HCT116 (cell line): ENCODE data around the gene CNTNAP3. TPM values are rescaled to one million over a fixed set of nuclear protein-coding genes. Genes with fewer than 3 reads are reported as not detected.
"Not testable (repeated sequence)": the region's sequence is repeated elsewhere in the genome, so short reads cannot be mapped to it uniquely, and the experiment has no call there.

Experiments
- ATAC-seq: fragments of 200-7000 bp; cut with Tn5 transposase; 2 replicates; pipeline ENCODE4 v1.9.1; 2020; ENCODE audit warnings: mild to moderate bottlenecking, moderate library complexity
- BruUV-seq: library from RNA; stranded (reverse); fragments of 400-500 nt; replicated peaks from 2 replicates; lab custom pipeline; 2021; lab: Mats Ljungman, UMichigan
- CTCF ChIA-PET: fragments of 300-600 bp; sonication (Branson Sonifier 250); formaldehyde crosslinking; loops from one replicate; lab custom pipeline; 2021; ENCODE audit warnings: antibody characterized with exemption; lab: Charles Lee
- POLR2A ChIA-PET: fragments of 300-600, 350-600 bp; sonication (Branson Sonifier 250); formaldehyde crosslinking; loops from one replicate; lab custom pipeline; 2021; ENCODE audit warnings: antibody characterized with exemption; lab: Charles Lee
- RAD21 ChIA-PET, 2 experiments: fragments of 300-600 bp; sonication (Branson Sonifier 250); formaldehyde crosslinking; loops; one replicate each; lab custom pipeline; 2023; ENCODE audit warnings: low total read pairs in 2 of 2; ENCODE audit not compliant: uncharacterized antibody in 2 of 2, unreplicated experiment in 2 of 2, low non-redundant PET in 1 of 2; lab: Charles Lee
- DNase-seq: peaks from one replicate; pipeline ENCODE4 v3.0.0-alpha.2; 2010; ENCODE audit warnings: low read depth, low spot score
- H2AFZ ChIP-seq: fragments of 200-600 bp; shearing (Covaris generic), sonication (generic); 2 replicates; pipeline ENCODE4 v1.6.1; 2017; ENCODE audit warnings: low read depth, mixed run types, mixed read lengths, antibody characterized with exemption, low read length; ENCODE audit not compliant: poor library complexity, severe bottlenecking
- H3K27ac ChIP-seq: 2 replicates; pipeline ENCODE4 v1.5.1; 2012; ENCODE audit warnings: low read depth, low read length
- H3K27me3 ChIP-seq: fragments of 200-600 bp; sonication (generic); 2 replicates; pipeline ENCODE4 v1.6.1; 2016; ENCODE audit warnings: mixed run types, low read length, mixed read lengths; ENCODE audit not compliant: insufficient read depth
- H3K36me3 ChIP-seq, 2 experiments: fragments of 200-500 bp in 1 of 2; fragments of 200-600 bp in 1 of 2; sonication (Bioruptor generic) in 1 of 2; sonication (generic) in 1 of 2; 2 replicates each; pipeline versions ENCODE4 v1.5.1 to v1.6.1; 2014 to 2016; ENCODE audit warnings: low read length in 2 of 2, inconsistent platforms in 1 of 2, mixed read lengths in 1 of 2, mixed run types in 1 of 2; ENCODE audit not compliant: insufficient read depth in 2 of 2, control insufficient read depth in 1 of 2
- H3K4me1 ChIP-seq, 2 experiments: fragments of 200-600 bp in 1 of 2; sonication (generic) in 1 of 2; 2 replicates each; pipeline versions ENCODE4 v1.5.1 to v1.6.1; 2012 to 2017; ENCODE audit warnings: low read length in 2 of 2, inconsistent platforms in 1 of 2, mild to moderate bottlenecking in 1 of 2, mixed read lengths in 1 of 2, mixed run types in 1 of 2, moderate library complexity in 1 of 2; ENCODE audit not compliant: insufficient read depth in 2 of 2, control insufficient read depth in 1 of 2
- H3K4me2 ChIP-seq: fragments of 200-600 bp; sonication (generic); 2 replicates; pipeline ENCODE4 v1.6.1; 2017; ENCODE audit warnings: mixed run types, low read length, mixed read lengths
- H3K4me3 ChIP-seq, 2 experiments: fragments of 200-600 bp in 1 of 2; sonication (generic) in 1 of 2; replicated peaks in 1 of 2; 2 replicates each; pipeline ENCODE4 v1.5.1; 2011 to 2016; ENCODE audit warnings: low read length in 2 of 2, control low read depth in 1 of 2, low read depth in 1 of 2, mild to moderate bottlenecking in 1 of 2, mixed read lengths in 1 of 2, mixed run types in 1 of 2
- H3K79me2 ChIP-seq: fragments of 200-600 bp; sonication (generic); 2 replicates; pipeline ENCODE4 v1.6.1; 2017; ENCODE audit warnings: mild to moderate bottlenecking, mixed run types, low read length, moderate library complexity, mixed read lengths; ENCODE audit not compliant: insufficient read depth
- H3K9ac ChIP-seq: fragments of 200-600 bp; sonication (generic); 2 replicates; pipeline ENCODE4 v1.6.1; 2016; ENCODE audit warnings: low read length, mixed read lengths
- H3K9me2 ChIP-seq: fragments of 200-600 bp; sonication (generic), shearing (Covaris generic); 2 replicates; pipeline ENCODE4 v1.6.1; 2017; ENCODE audit warnings: mixed run types, mild to moderate bottlenecking, moderate library complexity; ENCODE audit not compliant: insufficient read depth
- H3K9me3 ChIP-seq, 2 experiments: fragments of 200-500 bp in 1 of 2; fragments of 200-600 bp in 1 of 2; sonication (Bioruptor generic) in 1 of 2; sonication (generic) in 1 of 2; 2 replicates each; pipeline ENCODE4 v1.6.1; 2014 to 2017; ENCODE audit warnings: low read length in 2 of 2, mixed read lengths in 2 of 2, inconsistent platforms in 1 of 2, low read depth in 1 of 2, mild to moderate bottlenecking in 1 of 2, mixed run types in 1 of 2, moderate library complexity in 1 of 2; ENCODE audit not compliant: control insufficient read depth in 1 of 2, insufficient read depth in 1 of 2
- H4K20me1 ChIP-seq: fragments of 200-600 bp; sonication (generic), shearing (Covaris generic); 2 replicates; pipeline ENCODE4 v1.6.1; 2017; ENCODE audit warnings: mixed run types, mild to moderate bottlenecking, moderate library complexity; ENCODE audit not compliant: insufficient read depth
- CBX3 ChIP-seq: IDR thresholded peaks from 2 replicates; pipeline ENCODE4 v1.6.1; 2012; ENCODE audit warnings: low read depth
- CTCF ChIP-seq, 3 experiments: fragments of 200-600 bp in 1 of 3; sonication (generic) in 1 of 3; IDR thresholded peaks in 2 of 3; conservative IDR thresholded peaks in 1 of 3; 2 replicates each; pipeline ENCODE4 v1.5.1; 2012 to 2017; ENCODE audit warnings: low read depth in 2 of 3, low read length in 2 of 3, antibody characterized with exemption in 1 of 3, borderline replicate concordance in 1 of 3, control low read depth in 1 of 3, mild to moderate bottlenecking in 1 of 3, mixed read lengths in 1 of 3, mixed run types in 1 of 3, moderate library complexity in 1 of 3; ENCODE audit not compliant: insufficient read depth in 1 of 3
- intact Hi-C: fragments of 100-400 bp; cut with micrococcal nuclease; formaldehyde crosslinking; loops from 2 replicates; pipeline ENCODE4 v1.10.0; 2022
- total RNA-seq: library from RNA; stranded (reverse); gene quantifications from one replicate; pipeline ENCODE4 v1.2.1, GENCODE V29; 2021; ENCODE audit not compliant: unreplicated experiment

CNTNAP3 gene
- total RNA-seq, 1 experiment from 2014 or later = 14.8 TPM

- Histone ChIP-seq H4K20me1 (no peaks in the 10 kb centered on the region), H3K9me2 (no peaks in the 10 kb centered on the region), H2AFZ (no peak overlapping the region), H3K27ac (no peak overlapping the region), H3K36me3 (no peaks in the 10 kb centered on the region; a peak in 1 of 4 replicates), H3K4me2 (no peak overlapping the region), H3K27me3 (no peaks in the 10 kb centered on the region), H3K4me1 (no peaks in the 10 kb centered on the region), H3K9ac (no peak overlapping the region), H3K9me3 (no peaks in the 10 kb centered on the region), H3K79me2 (no peaks in the 10 kb centered on the region), H3K4me3 (no peak overlapping the region)
- BruUV-seq = no TSS peak
- ATAC-seq (no peak), DNase-seq (no peak)
- POLR2A ChIA-PET = no interaction called here
- CTCF ChIA-PET = no interaction called here
- TF ChIP-seq CTCF (IDR thresholded peaks at IDR 0.05 in 2 of 3, conservative IDR thresholded peaks at IDR 0.05 in 1 of 3; ENCODE audit: borderline replicate concordance in 1 of 3, insufficient read depth in 1 of 3, low read depth in 2 of 3, low read length in 2 of 3) (no peak), CBX3 (no peak)
- intact Hi-C loops = no loop called here
- RAD21 ChIA-PET = no interaction called here
These were observed 179.8 kb downstream of the CNTNAP3 start for GRCh38 chr9:39108145-39108544.

- H2AFZ ChIP-seq, H3K4me3 ChIP-seq, H3K9ac ChIP-seq, H3K36me3 ChIP-seq, H3K27me3 ChIP-seq, H3K9me2 ChIP-seq, BruUV-seq, CTCF ChIA-PET, H3K4me1 ChIP-seq, RAD21 ChIA-PET, DNase-seq, H3K27ac ChIP-seq, H3K9me3 ChIP-seq, H4K20me1 ChIP-seq, H3K4me2 ChIP-seq, H3K79me2 ChIP-seq, POLR2A ChIA-PET: not testable (repeated sequence)
- ATAC-seq = 0 out of 2 replicates have a peak, but pooled peaks have one; percentile 22
- intact Hi-C loops = loop anchor here (10.0 kb wide), 1 partner anchor 982 kb away; no protein-coding TSS in a partner anchor
These were observed 190.8 kb downstream of the CNTNAP3 start for GRCh38 chr9:39097208-39097607.

GRCh38 chr9:39085311-39085710 lies 202.7 kb downstream of the CNTNAP3 start:
- ATAC-seq, H3K9me3 ChIP-seq, H4K20me1 ChIP-seq, H3K9ac ChIP-seq, H3K9me2 ChIP-seq, H3K79me2 ChIP-seq, DNase-seq, H3K36me3 ChIP-seq, H3K27me3 ChIP-seq, H3K4me2 ChIP-seq, H3K4me1 ChIP-seq, intact Hi-C loops, H3K27ac ChIP-seq, BruUV-seq, CTCF ChIA-PET, RAD21 ChIA-PET, H2AFZ ChIP-seq, H3K4me3 ChIP-seq, POLR2A ChIA-PET: not testable (repeated sequence)

- intact Hi-C loops, POLR2A ChIA-PET: not testable (repeated sequence)
These were observed 205.4 kb downstream of the CNTNAP3 start for GRCh38 chr9:39082574-39082973.

More at GRCh38 chr9:39082574-39082973, 205.4 kb downstream of the CNTNAP3 start:
- H3K4me1 ChIP-seq, ATAC-seq, CTCF ChIA-PET, H2AFZ ChIP-seq, DNase-seq, H3K79me2 ChIP-seq, H3K4me3 ChIP-seq, H3K9me3 ChIP-seq, BruUV-seq, H3K4me2 ChIP-seq, H3K27ac ChIP-seq, H3K36me3 ChIP-seq, H3K9ac ChIP-seq, H3K9me2 ChIP-seq, RAD21 ChIA-PET, H3K27me3 ChIP-seq, H4K20me1 ChIP-seq: not testable (repeated sequence)
